CD4-positive, CD25-positive, alpha-beta regulatory T cell (primary cell): ENCODE data around the gene INTS3. TPM values are rescaled to one million over a fixed set of nuclear protein-coding genes. Genes with fewer than 3 reads are reported as not detected.

Experiments
- ATAC-seq, 2 donors: fragments of 150-1000 bp; cut with Tn5 transposase; one replicate each; pipeline ENCODE4 v1.10.0; 2021; ENCODE audit warnings: low read depth in 2 of 2, moderate number of reproducible peaks in 2 of 2, moderate library complexity in 1 of 2
- DNase-seq, 3 donors: peaks; one replicate each; pipeline versions ENCODE4 v3.0.0 to v3.0.0-alpha.2; 2012 to 2022; ENCODE audit warnings: mixed read lengths in 1 of 3
- H3K27ac ChIP-seq: one replicate; pipeline ENCODE4 v1.7.0; 2013; ENCODE audit warnings: mild to moderate bottlenecking, low read length; ENCODE audit not compliant: insufficient read depth, poor library complexity, severe bottlenecking
- H3K27me3 ChIP-seq: one replicate; pipeline ENCODE4 v1.7.0; 2013; ENCODE audit warnings: low read length; ENCODE audit not compliant: control insufficient read depth, insufficient read depth
- H3K36me3 ChIP-seq: one replicate; pipeline ENCODE4 v1.7.0; 2013; ENCODE audit warnings: mild to moderate bottlenecking, low read length, moderate library complexity; ENCODE audit not compliant: control insufficient read depth, insufficient read depth
- H3K4me1 ChIP-seq: 2 replicates; pipeline ENCODE4 v1.7.0; 2013; ENCODE audit warnings: mild to moderate bottlenecking, low read length; ENCODE audit not compliant: insufficient read depth, control insufficient read depth, poor library complexity, severe bottlenecking
- H3K4me3 ChIP-seq: one replicate; pipeline ENCODE4 v1.7.0; 2013; ENCODE audit warnings: low read depth, mild to moderate bottlenecking, low read length, moderate library complexity
- H3K9me3 ChIP-seq, 2 experiments: 1 replicate in 1 of 2; 2 replicates in 1 of 2; pipeline ENCODE4 v1.7.0; 2013; ENCODE audit warnings: low read length in 2 of 2, mild to moderate bottlenecking in 1 of 2, moderate library complexity in 1 of 2; ENCODE audit not compliant: control insufficient read depth in 2 of 2
- H3K27ac Mint-ChIP-seq, 3 donors: one replicate each; pipeline ENCODE4 v1.8.0; 2020 to 2022; ENCODE audit warnings: mild to moderate bottlenecking in 3 of 3, mixed read lengths in 3 of 3, moderate library complexity in 2 of 3
- H3K27me3 Mint-ChIP-seq: one replicate; pipeline ENCODE4 v1.8.0; 2022; ENCODE audit warnings: mild to moderate bottlenecking, mixed read lengths
- H3K36me3 Mint-ChIP-seq: one replicate; pipeline ENCODE4 v1.8.0; 2020; ENCODE audit warnings: mixed read lengths
- H3K4me1 Mint-ChIP-seq, 4 donors: one replicate each; pipeline ENCODE4 v1.8.0; 2020 to 2022; ENCODE audit warnings: mixed read lengths in 4 of 4, mild to moderate bottlenecking in 1 of 4
- H3K4me3 Mint-ChIP-seq, 4 donors: one replicate each; pipeline ENCODE4 v1.8.0; 2020 to 2022; ENCODE audit warnings: mild to moderate bottlenecking in 4 of 4, mixed read lengths in 4 of 4, moderate library complexity in 3 of 4
- H3K9me3 Mint-ChIP-seq, 7 donors: one replicate each; pipeline ENCODE4 v1.8.0; 2020 to 2022; ENCODE audit warnings: mixed read lengths in 7 of 7, mild to moderate bottlenecking in 3 of 7, moderate library complexity in 2 of 7
- polyA plus RNA-seq, 4 donors: library from polyadenylated mRNA; unstranded; fragments of 300-500 nt; fragmentation: Illumina TruSeq; gene quantifications; one replicate each; pipeline ENCODE4 v1.2.3, GENCODE V29; 2021
- total RNA-seq: library from RNA; stranded (reverse); gene quantifications from one replicate; pipeline ENCODE4 v1.2.3, GENCODE V29; 2022

INTS3 gene
- total and polyA plus RNA-seq, 5 donors from 2014 or later = 6.9 to 39.5 (median 8.7) TPM

DNA sequence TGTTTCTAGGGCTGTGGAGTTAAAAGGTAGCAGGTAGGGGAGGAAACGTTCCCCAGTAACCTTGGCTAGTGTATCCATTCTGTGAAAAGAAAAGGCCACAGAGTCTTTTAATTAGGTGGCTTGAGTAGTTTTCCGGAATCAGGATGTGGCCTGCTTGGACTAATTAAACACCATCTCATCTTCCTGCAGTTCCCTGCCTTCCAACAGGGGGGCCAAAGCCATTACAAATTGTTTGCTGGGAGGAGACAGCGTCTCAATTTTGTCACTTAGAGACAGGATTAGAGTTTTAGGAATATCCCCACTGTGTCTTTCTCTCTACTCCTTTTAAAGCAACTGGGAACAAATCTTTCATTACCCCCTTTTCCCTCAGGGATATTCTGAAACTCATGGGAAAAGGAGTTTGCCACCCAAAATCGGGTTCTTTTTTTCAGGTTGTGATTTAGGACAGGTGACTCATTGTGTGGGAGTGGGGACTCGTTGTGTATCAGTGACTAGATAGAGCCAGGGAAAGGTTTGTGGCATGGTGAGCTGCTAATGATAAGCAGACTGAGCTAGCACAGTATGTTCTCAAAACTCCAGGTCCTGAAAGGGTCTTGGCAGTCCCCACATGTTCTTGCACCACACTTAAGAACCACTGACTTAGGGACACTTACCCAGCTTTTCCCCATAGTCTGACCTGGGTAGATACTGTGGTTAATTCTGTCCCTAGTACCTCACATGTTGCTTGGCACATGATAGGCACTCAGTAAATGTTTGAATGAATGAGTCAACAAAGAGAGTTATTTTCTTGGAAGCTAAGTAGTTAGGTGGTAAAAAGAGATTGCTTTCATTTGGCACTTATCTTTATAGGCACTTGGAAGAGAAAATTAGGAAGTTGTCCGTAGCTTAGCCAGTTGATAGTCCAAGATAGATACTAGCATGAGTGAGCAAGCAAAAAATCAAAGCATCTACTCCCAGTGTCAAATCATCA lies 22.5 kb downstream of the INTS3 start:
- Mint-ChIP-seq H3K27me3 (no peaks in the 10 kb centered on the region), H3K4me1 (peaks cover 0 to 8% (median 4%) of the 10 kb centered on the region in 4 donors), H3K9me3 (no peaks in the 10 kb centered on the region), H3K36me3 (peaks cover 50% of the 10 kb centered on the region), H3K4me3 (no peak overlapping the region), H3K27ac (no peak overlapping the region)
- no peaks in the 10 kb centered on the region for H3K4me1 ChIP-seq
- no peaks in the 10 kb centered on the region for H3K27me3 ChIP-seq
- peaks cover 64% of the 10 kb centered on the region for H3K36me3 ChIP-seq
- ATAC-seq (no peak), DNase-seq (no peak)
- H3K9me3 ChIP-seq = no peaks in the 10 kb centered on the region
- no peak overlapping the region for H3K27ac ChIP-seq
- no peak overlapping the region for H3K4me3 ChIP-seq

DNA sequence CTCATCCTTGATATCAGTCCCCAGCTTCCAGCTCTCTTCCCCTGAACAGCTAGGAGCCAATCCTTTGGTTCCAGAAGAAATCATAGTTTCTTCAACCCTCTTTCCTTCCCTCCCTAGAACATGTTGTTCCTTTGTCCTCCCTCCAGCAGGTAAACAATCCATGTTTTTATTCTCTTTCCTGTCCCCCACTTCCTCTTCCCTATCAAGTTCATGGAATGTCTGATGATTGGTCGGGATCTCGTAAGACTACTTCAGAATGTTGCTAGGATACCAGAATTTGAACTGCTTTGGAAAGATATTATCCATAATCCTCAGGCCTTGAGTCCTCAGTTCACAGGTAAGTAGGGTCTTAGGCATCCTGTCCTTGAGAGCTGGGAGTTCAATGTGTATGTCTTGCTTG lies 24.2 kb downstream of the INTS3 start:
- H3K9me3 Mint-ChIP-seq = no peaks in the 10 kb centered on the region
- peak overlapping the region in 1 of 3 donors; percentile 14 for H3K27ac Mint-ChIP-seq
- H3K36me3 ChIP-seq = peaks cover 63% of the 10 kb centered on the region
- H3K4me3 ChIP-seq = no peak overlapping the region
- no peak overlapping the region for H3K27ac ChIP-seq
- H3K36me3 Mint-ChIP-seq = peaks cover 52% of the 10 kb centered on the region
- no peak for DNase-seq
- H3K4me1 Mint-ChIP-seq = peaks cover 0 to 8% (median 4%) of the 10 kb centered on the region in 4 donors
- no peaks in the 10 kb centered on the region for H3K4me1 ChIP-seq
- no peak overlapping the region for H3K4me3 Mint-ChIP-seq
- H3K27me3 ChIP-seq = no peaks in the 10 kb centered on the region
- H3K27me3 Mint-ChIP-seq = no peaks in the 10 kb centered on the region
- no peaks in the 10 kb centered on the region for H3K9me3 ChIP-seq
- ATAC-seq = no peak

DNA sequence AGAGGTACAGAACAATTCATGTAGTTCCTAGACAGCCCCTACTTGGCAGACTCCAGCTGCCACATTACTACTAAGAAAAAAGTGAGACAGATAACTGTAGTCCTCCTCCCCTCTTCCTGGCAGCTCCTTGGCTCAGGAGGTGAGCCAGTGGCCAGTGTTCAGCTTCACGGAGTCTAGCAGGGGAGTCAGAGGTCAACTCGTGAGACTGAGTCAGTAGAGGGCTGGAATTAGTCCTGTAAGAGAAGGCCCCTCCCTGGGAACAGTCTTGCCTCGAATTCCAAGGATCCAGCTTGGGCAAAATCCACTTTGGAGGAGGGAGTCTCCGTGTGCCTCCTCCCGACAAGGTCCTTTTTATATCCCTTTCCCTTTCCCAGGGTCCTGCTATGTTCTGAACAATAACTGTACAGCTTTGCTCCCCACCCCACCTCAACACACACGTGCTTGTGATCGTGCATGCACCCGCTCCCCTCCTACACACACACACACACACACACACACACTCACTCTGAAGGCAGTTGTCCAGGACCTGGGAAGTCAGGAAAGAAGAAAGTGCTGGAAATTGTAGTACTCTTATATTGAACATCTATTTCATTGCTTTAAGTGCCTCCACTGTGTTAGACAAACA lies 24.8 kb downstream of the INTS3 start:
- Mint-ChIP-seq H3K27ac (peak overlapping the region in 1 of 3 donors; percentile 6), H3K9me3 (no peaks in the 10 kb centered on the region), H3K27me3 (no peaks in the 10 kb centered on the region), H3K36me3 (peaks cover 54% of the 10 kb centered on the region), H3K4me1 (peaks cover 0 to 8% (median 4%) of the 10 kb centered on the region in 4 donors), H3K4me3 (no peak overlapping the region)
- H3K9me3 ChIP-seq = no peaks in the 10 kb centered on the region
- H3K4me3 ChIP-seq = no peak overlapping the region
- no peak for ATAC-seq
- DNase-seq = no peak
- no peaks in the 10 kb centered on the region for H3K27me3 ChIP-seq
- no peaks in the 10 kb centered on the region for H3K4me1 ChIP-seq
- no peak overlapping the region for H3K27ac ChIP-seq
- H3K36me3 ChIP-seq = peaks cover 62% of the 10 kb centered on the region

DNA sequence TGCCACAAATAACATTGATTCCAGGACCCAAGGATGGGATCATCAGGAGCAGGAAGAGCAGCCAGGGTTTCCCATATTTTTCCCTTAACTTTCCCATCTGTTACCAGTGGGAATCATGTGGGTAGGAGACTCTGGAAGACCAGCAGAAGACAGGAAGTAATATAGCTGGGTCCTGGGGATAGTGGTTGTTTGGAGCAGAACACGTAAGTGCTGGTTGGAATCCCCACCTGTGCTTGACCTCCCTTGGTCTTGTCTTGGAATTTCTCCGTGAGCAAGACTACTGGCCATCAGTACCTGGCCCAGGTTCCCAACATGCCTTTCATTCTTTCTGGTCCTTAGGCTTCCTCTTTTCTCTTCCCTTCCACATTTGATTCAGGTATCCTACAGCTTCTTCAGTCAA lies 26.4 kb downstream of the INTS3 start:
- no peaks in the 10 kb centered on the region for H3K27me3 Mint-ChIP-seq
- no peak overlapping the region for H3K27ac Mint-ChIP-seq
- peaks cover 54% of the 10 kb centered on the region for H3K36me3 Mint-ChIP-seq
- H3K4me3 Mint-ChIP-seq = no peak overlapping the region
- Histone ChIP-seq H3K4me3 (no peak overlapping the region), H3K9me3 (no peaks in the 10 kb centered on the region), H3K4me1 (no peaks in the 10 kb centered on the region), H3K27ac (no peak overlapping the region), H3K36me3 (peaks cover 58% of the 10 kb centered on the region), H3K27me3 (no peaks in the 10 kb centered on the region)
- H3K4me1 Mint-ChIP-seq = peaks cover 0 to 4% (median 3%) of the 10 kb centered on the region in 4 donors
- ATAC-seq (no peak), DNase-seq (no peak)
- H3K9me3 Mint-ChIP-seq = no peaks in the 10 kb centered on the region

DNA sequence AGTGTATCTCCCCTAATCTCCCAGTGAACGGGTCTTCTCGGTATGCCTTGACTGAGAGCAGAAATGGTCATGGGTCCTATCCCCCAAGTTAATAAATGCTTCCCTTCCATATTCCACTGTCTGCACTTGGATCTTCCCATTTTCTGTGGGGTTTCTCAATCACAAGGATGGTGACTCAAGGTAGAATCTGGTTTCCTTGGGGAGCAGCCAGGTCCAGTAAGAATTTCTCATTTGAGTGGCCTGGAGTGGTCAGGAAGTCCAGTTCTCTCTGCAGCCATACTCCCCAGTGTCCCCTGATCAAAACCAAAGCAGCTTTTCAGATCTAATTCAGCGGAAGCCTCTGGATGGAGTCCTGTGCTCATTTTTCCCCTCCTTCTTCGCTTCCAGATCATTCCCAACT lies 32.6 kb downstream of the INTS3 start:
- H3K27ac ChIP-seq = no peak overlapping the region
- H3K4me1 ChIP-seq = no peaks in the 10 kb centered on the region
- no peaks in the 10 kb centered on the region for H3K27me3 Mint-ChIP-seq
- H3K4me1 Mint-ChIP-seq = no peaks in the 10 kb centered on the region
- H3K27me3 ChIP-seq = no peaks in the 10 kb centered on the region
- no peak overlapping the region for H3K4me3 Mint-ChIP-seq
- ATAC-seq (no peak), DNase-seq (no peak)
- H3K9me3 Mint-ChIP-seq = no peaks in the 10 kb centered on the region
- H3K4me3 ChIP-seq = no peak overlapping the region
- H3K27ac Mint-ChIP-seq = peak overlapping the region in 1 of 3 donors; percentile 32
- H3K9me3 ChIP-seq = no peaks in the 10 kb centered on the region
- H3K36me3 ChIP-seq = peaks cover 65% of the 10 kb centered on the region
- H3K36me3 Mint-ChIP-seq = peaks cover 51% of the 10 kb centered on the region

DNA sequence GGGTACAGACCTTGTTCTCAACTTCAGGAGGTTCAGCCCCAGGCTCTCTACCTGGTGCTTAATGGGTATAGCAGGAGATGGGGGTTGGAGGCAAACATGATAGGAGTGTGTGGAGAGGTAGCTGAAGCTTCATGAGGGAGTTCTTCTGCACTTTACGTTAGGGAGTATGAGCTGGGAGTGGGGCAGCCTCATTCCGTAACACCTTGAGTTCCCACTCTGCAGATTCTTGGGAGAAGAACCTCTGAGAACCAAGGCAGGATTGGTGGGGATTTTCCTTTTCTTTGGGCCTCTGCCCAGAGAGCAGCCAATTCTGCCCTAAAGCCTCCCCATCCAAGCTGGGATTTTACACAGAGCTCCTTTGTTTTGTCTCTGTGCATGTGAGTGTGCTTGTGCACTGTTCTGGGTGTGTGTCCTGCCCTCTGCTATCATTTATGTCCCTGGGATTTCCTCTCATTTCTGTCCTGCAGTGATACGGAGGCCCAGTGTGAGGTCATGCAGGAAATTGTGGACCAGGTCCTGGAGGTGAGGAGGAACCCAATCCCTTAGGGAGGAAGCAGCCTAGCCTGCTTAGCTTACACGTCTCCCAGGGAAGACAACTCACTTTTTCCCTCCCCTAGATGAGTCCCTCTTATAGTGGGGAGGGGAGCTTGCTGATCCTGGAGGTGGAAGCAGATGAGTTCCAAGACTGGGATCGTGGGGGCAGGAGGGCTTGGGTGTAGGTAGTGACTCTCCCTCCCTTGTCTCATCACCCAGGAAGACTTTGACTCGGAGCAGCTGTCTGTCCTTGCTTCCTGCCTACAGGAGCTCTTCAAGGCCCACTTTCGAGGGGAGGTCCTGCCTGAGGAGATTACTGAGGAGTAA lies 35.7 kb downstream of the INTS3 start:
- ATAC-seq (no peak), DNase-seq (no peak)
- peaks cover 53% of the 10 kb centered on the region for H3K36me3 Mint-ChIP-seq
- H3K27me3 Mint-ChIP-seq = no peaks in the 10 kb centered on the region
- H3K4me1 ChIP-seq = no peaks in the 10 kb centered on the region
- peaks cover 56% of the 10 kb centered on the region for H3K36me3 ChIP-seq
- no peak overlapping the region for H3K4me3 Mint-ChIP-seq
- no peak overlapping the region for H3K27ac ChIP-seq
- H3K27ac Mint-ChIP-seq = peak overlapping the region in 1 of 3 donors; percentile 59
- no peak overlapping the region for H3K4me3 ChIP-seq
- no peaks in the 10 kb centered on the region for H3K9me3 ChIP-seq
- no peaks in the 10 kb centered on the region for H3K9me3 Mint-ChIP-seq
- no peaks in the 10 kb centered on the region for H3K4me1 Mint-ChIP-seq
- H3K27me3 ChIP-seq = no peaks in the 10 kb centered on the region

DNA sequence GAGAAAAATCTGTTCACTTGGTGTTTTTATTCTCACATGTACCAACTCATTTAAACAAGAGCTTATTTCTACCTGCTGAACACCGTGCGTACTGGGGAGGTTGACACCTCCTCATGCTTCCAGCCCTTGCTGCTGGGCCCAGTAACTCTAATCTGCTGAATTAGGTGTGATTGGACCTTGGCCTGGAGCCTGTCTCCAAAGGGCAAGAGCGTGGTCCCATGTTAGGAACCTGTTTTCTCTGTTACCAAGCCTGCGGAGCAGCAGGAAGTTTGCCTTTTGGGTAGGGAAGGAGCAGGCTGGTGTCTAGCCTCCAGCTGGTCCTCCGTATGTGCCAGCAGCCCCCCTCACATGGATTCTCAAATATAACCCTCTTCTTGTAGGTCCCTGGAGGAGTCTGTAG lies 36.5 kb downstream of the INTS3 start:
- H3K27ac Mint-ChIP-seq = no peak overlapping the region
- no peaks in the 10 kb centered on the region for H3K27me3 ChIP-seq
- ATAC-seq = no peak
- no peak overlapping the region for H3K4me3 ChIP-seq
- H3K4me1 ChIP-seq = no peaks in the 10 kb centered on the region
- H3K9me3 ChIP-seq = no peaks in the 10 kb centered on the region
- no peaks in the 10 kb centered on the region for H3K4me1 Mint-ChIP-seq
- no peaks in the 10 kb centered on the region for H3K27me3 Mint-ChIP-seq
- H3K4me3 Mint-ChIP-seq = no peak overlapping the region
- no peaks in the 10 kb centered on the region for H3K9me3 Mint-ChIP-seq
- DNase-seq = no peak
- H3K27ac ChIP-seq = no peak overlapping the region
- peaks cover 62% of the 10 kb centered on the region for H3K36me3 ChIP-seq
- peaks cover 59% of the 10 kb centered on the region for H3K36me3 Mint-ChIP-seq
